K562 (cell line): ENCODE results near the gene EVPL. TPM values are rescaled to one million over a fixed set of nuclear protein-coding genes. Genes with fewer than 3 reads are reported as not detected.

Experiments used
- BHLHE40 ChIP-seq: IDR thresholded peaks from 2 replicates; pipeline ENCODE4 v1.6.1; 2011; ENCODE audit warnings: low read length, improper control_type of control experiment
- CEBPB ChIP-seq: fragments of 450-650 bp; IDR thresholded peaks from 2 replicates; pipeline ENCODE4 v1.6.1; 2016; ENCODE audit warnings: missing genetic modification characterization, missing compliant biosample characterization
- CHAMP1 ChIP-seq: fragments of 450-650 bp; IDR thresholded peaks from 2 replicates; pipeline ENCODE4 v1.6.1; 2016; ENCODE audit warnings: mild to moderate bottlenecking
- CREBBP ChIP-seq: IDR thresholded peaks from one replicate; pipeline ENCODE4 v1.6.1; 2012; ENCODE audit warnings: low read depth, mild to moderate bottlenecking, control low read depth, inconsistent platforms, low read length
- DNMT1 ChIP-seq: fragments of 450-650 bp; IDR thresholded peaks from 2 replicates; pipeline ENCODE4 v1.6.1; 2016; ENCODE audit warnings: antibody characterized with exemption, mild to moderate bottlenecking
- FUS ChIP-seq: fragments of 200-400 bp; formaldehyde crosslinking; optimal IDR thresholded peaks from 2 replicates; pipeline ENCODE3; 2017; ENCODE audit warnings: low read depth, low read length
- GTF2F1 ChIP-seq: IDR thresholded peaks from 2 replicates; pipeline ENCODE4 v1.6.1; 2011; ENCODE audit warnings: low read depth, low read length, improper control_type of control experiment
- HDAC1 ChIP-seq, 2 experiments: fragments of 450-650 bp; IDR thresholded peaks; 2 replicates each; pipeline ENCODE4 v1.6.1; 2016 to 2017; ENCODE audit warnings: inconsistent platforms in 1 of 2, mild to moderate bottlenecking in 1 of 2, moderate library complexity in 1 of 2
- HMGN3 ChIP-seq: IDR thresholded peaks from 2 replicates; pipeline ENCODE4 v1.6.1; 2011; ENCODE audit warnings: borderline replicate concordance, low read depth, mild to moderate bottlenecking, mixed read lengths, low read length; ENCODE audit not compliant: insufficient read length; ENCODE audit errors: extremely low read depth
- HNRNPH1 ChIP-seq: fragments of 200-400 bp; formaldehyde crosslinking; optimal IDR thresholded peaks from 2 replicates; pipeline ENCODE3; 2017; ENCODE audit warnings: low read depth, mild to moderate bottlenecking, low read length, moderate library complexity
- IRF1 ChIP-seq: sonication (generic); formaldehyde crosslinking; IDR thresholded peaks from 2 replicates; pipeline ENCODE4 v1.8.0; 2022; ENCODE audit warnings: missing genetic modification reagents, mild to moderate bottlenecking, borderline replicate concordance
- MTA2 ChIP-seq: fragments of 450-650 bp; IDR thresholded peaks from 2 replicates; pipeline ENCODE4 v1.6.1; 2016; ENCODE audit warnings: low read depth
- RBFOX2 ChIP-seq: fragments of 200-400 bp; formaldehyde crosslinking; IDR thresholded peaks from 2 replicates; pipeline ENCODE4 v1.6.1; 2017; ENCODE audit warnings: low read depth, mild to moderate bottlenecking, low read length, moderate library complexity
- SIN3B ChIP-seq: fragments of 450-650 bp; IDR thresholded peaks from 2 replicates; pipeline ENCODE4 v1.6.1; 2017; ENCODE audit warnings: low read depth, mild to moderate bottlenecking, moderate library complexity
- SMARCB1 ChIP-seq: IDR thresholded peaks from 2 replicates; pipeline ENCODE4 v1.6.1; 2011; ENCODE audit warnings: improper control_type of control experiment, low read depth; ENCODE audit not compliant: insufficient read length
- SP1 ChIP-seq: sonication (generic); formaldehyde crosslinking; IDR thresholded peaks from 2 replicates; pipeline ENCODE4 v1.8.1; 2022; ENCODE audit warnings: mild to moderate bottlenecking, missing genetic modification reagents
- TAF15 ChIP-seq: fragments of 200-400 bp; formaldehyde crosslinking; IDR thresholded peaks from 2 replicates; pipeline ENCODE4 v1.6.1; 2017; ENCODE audit warnings: mild to moderate bottlenecking, low read depth, low read length, moderate library complexity
- TAF7 ChIP-seq: fragments of 450-650 bp; IDR thresholded peaks from 2 replicates; pipeline ENCODE4 v1.6.1; 2016; ENCODE audit warnings: missing genetic modification characterization, missing compliant biosample characterization
- TFAP4 ChIP-seq: sonication (generic); formaldehyde crosslinking; IDR thresholded peaks from 2 replicates; pipeline ENCODE4 v1.8.0; 2022; ENCODE audit warnings: missing genetic modification reagents, mild to moderate bottlenecking, moderate library complexity, borderline replicate concordance
- U2AF2 ChIP-seq: fragments of 200-400 bp; formaldehyde crosslinking; optimal IDR thresholded peaks from 2 replicates; pipeline ENCODE3; 2017; ENCODE audit warnings: low read depth, mild to moderate bottlenecking, low read length
- USF1 ChIP-seq: sonication (generic); formaldehyde crosslinking; IDR thresholded peaks from 2 replicates; pipeline ENCODE4 v1.9.0; 2022; ENCODE audit warnings: mild to moderate bottlenecking, missing genetic modification reagents
- WHSC1 ChIP-seq: IDR thresholded peaks from one replicate; pipeline ENCODE4 v1.6.1; 2012; ENCODE audit warnings: low read length, control low read depth, inconsistent platforms
- ZKSCAN8 ChIP-seq: fragments of 200-800 bp; sonication (Bioruptor generic); IDR thresholded peaks from 2 replicates; pipeline ENCODE4 v1.6.1; 2016; ENCODE audit warnings: missing genetic modification characterization, missing compliant biosample characterization
- ZNF282 ChIP-seq: sonication (generic); formaldehyde crosslinking; IDR thresholded peaks from 2 replicates; pipeline ENCODE4 v1.8.1; 2023; ENCODE audit warnings: missing genetic modification reagents
- ZNF583 ChIP-seq: fragments of 250-450 bp; sonication (Bioruptor Pico); IDR thresholded peaks from 2 replicates; pipeline ENCODE4 v1.4.0; 2020
- polyA plus RNA-seq, 8 experiments: library from polyadenylated mRNA; depleted of rRNA in 4 of 8; stranded (reverse) in 5 of 8; unstranded in 3 of 8; fragments of >200 nt; fragmentation: Nextera tagmentation in 2 of 8; fragmentation: Illumina TruSeq in 1 of 8; extraction: Ambion mirVana in 2 of 8; extraction: Trizol in 1 of 8; gene quantifications; 2 replicates each; pipeline versions ENCODE4 v1.2.1 to v1.2.3, GENCODE V29; 2011 to 2014; ENCODE audit warnings: inconsistent platforms in 1 of 8, missing spikeins in 1 of 8
- total RNA-seq, 7 experiments: library from RNA; depleted of rRNA in 6 of 7; stranded (reverse); fragments of >200 nt in 6 of 7; fragmentation: Illumina TruSeq in 2 of 7; extraction: Trizol in 2 of 7; gene quantifications; 2 replicates each; pipeline versions ENCODE4 v1.2.1 to v1.2.3, GENCODE V29; 2011 to 2021; ENCODE audit warnings: low replicate concordance in 1 of 7

Gene EVPL
- total and polyA plus RNA-seq, 9 of the 15 experiments (the other 6 are each of a cell fraction or from before 2014, with no cell fraction given): 0.08 to 0.18 (median 0.16) TPM; not detected in 5

GRCh38 chr17:75978938-75979704 is 48.0 kb downstream of the EVPL start, which contains the start of the genes ACOX1 and TEN1 (continued):
- TF ChIP-seq TAF7 (tag) (peak; percentile 54; the same call in 1 of the 2 replicates), CHAMP1 (no peak), DNMT1 (no peak), CREBBP (no peak), BHLHE40 (peak; percentile 97), SIN3B (peak; percentile 15; the same call in 1 of the 2 replicates), HMGN3 (peak; percentile 71), HDAC1 (IDR thresholded peaks at IDR 0.05) (peak in 1 of 2 experiments; percentile 77; a peak in 2 of 4 replicates), CEBPB (tag) (no peak), SP1 (CRISPR knock-in tag) (peak; percentile 93), RBFOX2 (peak; percentile 93), WHSC1 (no peak), HNRNPH1 (no peak), FUS (no peak), IRF1 (CRISPR knock-in tag) (no peak), USF1 (peak; percentile 98), U2AF2 (no peak), ZKSCAN8 (CRISPR knock-in tag) (no peak), TAF15 (no peak), ZNF282 (CRISPR knock-in tag) (no peak), ZNF583 (CRISPR knock-in tag) (0 out of 2 replicates have a peak, but pooled peaks have one; percentile 48), SMARCB1 (no peak), GTF2F1 (peak; percentile 79; the same call in 1 of the 2 replicates), TFAP4 (CRISPR knock-in tag) (peak; percentile 96), MTA2 (no peak)
